NCI-H187 (cell line): ENCODE measurements around the gene IRX4.

Experiments
- DNase-seq, 2 experiments: peaks; one replicate each; lab custom pipeline; 2025; lab: John Stamatoyannopoulos, UW

Gene IRX4

GRCh38 chr5:1836176-1836890 is 46.4 kb downstream of the IRX4 start:
- DNase-seq, result no peak

- DNase-seq, result no peak
Measured at GRCh38 chr5:1835431-1835830, 47.3 kb downstream of the IRX4 start.

GRCh38 chr5:1834721-1835429 is 47.9 kb downstream of the IRX4 start:
- no peak for DNase-seq

- DNase-seq, result no peak
Measured at GRCh38 chr5:1834022-1834551, 48.6 kb downstream of the IRX4 start.

- no peak for DNase-seq
Measured at GRCh38 chr5:1833264-1834021, 49.3 kb downstream of the IRX4 start.

- no peak for DNase-seq
Measured at GRCh38 chr5:1832511-1833250, 50.0 kb downstream of the IRX4 start.

- no peak for DNase-seq
Measured at GRCh38 chr5:1831677-1832313, 50.9 kb downstream of the IRX4 start.

- DNase-seq, result no peak
Measured at GRCh38 chr5:1831257-1831656, 51.5 kb downstream of the IRX4 start.

- DNase-seq, result no peak
Measured at GRCh38 chr5:1830571-1831228, 52.0 kb downstream of the IRX4 start.

GRCh38 chr5:1827886-1828397 is 54.8 kb downstream of the IRX4 start:
- no peak for DNase-seq
